Fibroblast of lung (primary cell): ENCODE results near the gene RUNX2.

Experiments used
- CTCF ChIP-seq, 2 donors: IDR thresholded peaks in 1 of 2; conservative IDR thresholded peaks in 1 of 2; 1 replicate in 1 of 2; 2 replicates in 1 of 2; pipeline ENCODE4 v1.5.1; 2011 to 2012; ENCODE audit warnings: low read length in 2 of 2, control low read depth in 1 of 2, inconsistent platforms in 1 of 2, low read depth in 1 of 2, mild to moderate bottlenecking in 1 of 2
- EZH2 ChIP-seq: IDR thresholded peaks from 2 replicates; pipeline ENCODE4 v1.5.1; 2012; ENCODE audit warnings: low read length, control low read depth, mild to moderate bottlenecking; ENCODE audit errors: missing control alignments

GRCh38 chr6:45634231-45634630, 306.1 kb downstream of the RUNX2 start:
- TF ChIP-seq CTCF (conservative IDR thresholded peaks at IDR 0.05 in 1 of 2, IDR thresholded peaks at IDR 0.05 in 1 of 2; ENCODE audit: low read depth in 1 of 2, low read length in 2 of 2) (no peak), EZH2 (no peak)
